Tibial nerve (tissue), 4 donors: Measurements from ENCODE around the gene ADAMTS9.

Experiments used
- CTCF ChIP-seq, 5 experiments: fragments of 200-600 bp in 3 of 5; fragments of 450-650 bp in 2 of 5; sonication (generic) in 3 of 5; IDR thresholded peaks; one replicate each; pipeline ENCODE4 v1.5.1; 2016 to 2019; ENCODE audit warnings: antibody characterized with exemption in 5 of 5, mild to moderate bottlenecking in 3 of 5, moderate library complexity in 2 of 5
- EP300 ChIP-seq, 2 donors: sonication (generic); formaldehyde crosslinking; IDR thresholded peaks; one replicate each; pipeline ENCODE4 v1.6.1; 2017; ENCODE audit warnings: antibody characterized with exemption in 2 of 2, mild to moderate bottlenecking in 1 of 2
- POLR2A ChIP-seq, 2 donors: fragments of 450-650 bp; IDR thresholded peaks; one replicate each; pipeline ENCODE4 v1.6.1; 2017; ENCODE audit warnings: antibody characterized with exemption in 2 of 2, mild to moderate bottlenecking in 2 of 2, moderate library complexity in 2 of 2

DNA sequence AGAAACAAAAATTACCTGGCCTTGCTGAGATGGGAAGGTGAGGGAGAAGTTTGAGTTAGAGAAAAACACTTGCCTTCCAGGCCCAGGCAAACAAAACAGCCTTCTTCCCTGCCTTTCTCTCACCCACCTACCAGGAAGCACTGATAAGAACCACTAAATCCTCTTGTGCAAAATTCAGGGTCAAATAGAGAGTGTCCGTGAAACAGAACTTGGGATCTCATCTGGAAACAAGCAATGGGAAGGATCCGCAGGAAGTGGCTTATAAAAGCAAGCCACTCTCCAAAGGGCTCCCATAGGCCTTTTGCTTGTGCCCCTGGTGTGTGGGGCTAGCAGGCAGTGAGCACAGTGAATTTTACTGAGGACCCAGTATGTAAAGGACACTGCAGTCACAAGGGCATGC is 11.0 kb downstream of the ADAMTS9 start:
- TF ChIP-seq CTCF (IDR thresholded peaks at IDR 0.05) (no peak), POLR2A (IDR thresholded peaks at IDR 0.05) (no peak), EP300 (IDR thresholded peaks at IDR 0.05) (no peak)
